AG10803 (cell line): Measurements from ENCODE around the gene DPP6.

Experiments
- DNase-seq: peaks from one replicate; pipeline ENCODE4 v3.0.0; 2010; ENCODE audit warnings: low read depth
- H3K4me3 ChIP-seq: 2 replicates; pipeline ENCODE4 v1.5.1; 2011; ENCODE audit warnings: mild to moderate bottlenecking, low read length, control low read depth
- CTCF ChIP-seq: conservative IDR thresholded peaks from 2 replicates; pipeline ENCODE4 v1.5.1; 2011; ENCODE audit warnings: mild to moderate bottlenecking, low read length, control low read depth, inconsistent platforms

Gene DPP6

GRCh38 chr7:154345093-154345492 is 292.9 kb downstream of the DPP6 start:
- H3K4me3 ChIP-seq: no peak overlapping the region
- no peak for DNase-seq
- TF ChIP-seq CTCF: no peak

GRCh38 chr7:154347700-154348266 is 295.6 kb downstream of the DPP6 start:
- TF ChIP-seq CTCF: no peak
- H3K4me3 ChIP-seq: no peak overlapping the region
- DNase-seq: no peak

- DNase-seq: no peak
- TF ChIP-seq CTCF: no peak
- H3K4me3 ChIP-seq: no peak overlapping the region
Measured at GRCh38 chr7:154350892-154351291, 298.7 kb downstream of the DPP6 start.

DNA sequence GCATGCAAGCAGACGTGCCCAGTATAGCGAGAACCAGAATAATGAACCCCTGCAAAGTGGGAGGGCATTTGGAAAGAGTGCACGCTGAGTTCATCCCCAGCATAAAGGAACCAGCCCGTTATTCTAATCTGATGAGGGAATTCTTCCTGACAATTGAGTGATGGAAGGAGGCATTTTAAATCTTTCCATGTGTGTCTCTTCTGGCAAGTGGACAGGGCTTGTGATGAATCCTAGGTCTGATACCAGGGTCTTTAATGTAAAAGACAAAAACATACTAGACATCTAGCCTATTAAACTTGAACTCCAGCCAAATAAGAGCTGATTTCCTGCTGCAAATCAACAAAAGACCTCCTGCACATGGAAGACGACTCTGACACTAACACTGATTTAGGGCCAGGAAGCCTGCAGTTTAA is 301.2 kb downstream of the DPP6 start:
- TF ChIP-seq CTCF: no peak
- H3K4me3 ChIP-seq: no peak overlapping the region
- DNase-seq: no peak

DNA sequence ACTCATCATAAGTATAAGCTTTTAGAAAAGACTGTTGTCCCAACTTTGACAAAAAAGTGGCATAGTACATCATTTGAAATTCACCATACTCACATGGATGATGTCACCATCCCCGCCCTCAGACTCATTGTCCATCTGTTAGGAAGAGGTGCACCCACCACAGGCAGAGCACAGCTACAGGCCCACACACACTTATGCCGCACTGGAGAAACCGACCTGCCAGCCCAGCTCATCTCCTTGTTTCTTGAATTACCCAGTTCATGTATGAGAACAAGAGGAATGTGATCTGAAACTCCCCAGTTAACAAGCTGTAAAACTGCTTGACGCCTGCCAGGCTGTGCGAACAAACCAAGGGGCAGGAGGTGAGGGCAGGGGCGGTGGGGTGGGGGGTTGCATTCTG is 312.0 kb downstream of the DPP6 start:
- DNase-seq: no peak
- no peak overlapping the region for H3K4me3 ChIP-seq
- TF ChIP-seq CTCF: no peak

DNA sequence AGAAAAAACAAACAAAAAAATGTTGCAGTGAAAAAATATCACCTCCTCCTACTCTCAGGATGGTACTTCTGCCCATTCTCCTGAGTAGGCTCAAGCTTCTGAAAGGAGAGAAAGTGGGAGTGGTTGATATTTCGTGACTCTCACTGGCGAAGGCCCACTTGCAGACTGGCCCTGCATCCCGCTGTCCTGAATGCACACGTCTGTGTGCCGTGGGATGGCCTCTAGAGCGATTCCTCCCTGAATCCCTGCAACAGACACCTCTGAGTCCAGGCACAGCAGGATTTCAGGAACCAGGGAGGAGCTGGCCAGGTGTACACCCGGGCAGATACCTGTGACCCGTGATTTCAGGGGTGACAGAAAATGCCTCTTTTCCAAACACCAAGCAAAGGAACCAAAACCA is 319.2 kb downstream of the DPP6 start:
- H3K4me3 ChIP-seq: no peak overlapping the region
- DNase-seq: no peak
- no peak for TF ChIP-seq CTCF

DNA sequence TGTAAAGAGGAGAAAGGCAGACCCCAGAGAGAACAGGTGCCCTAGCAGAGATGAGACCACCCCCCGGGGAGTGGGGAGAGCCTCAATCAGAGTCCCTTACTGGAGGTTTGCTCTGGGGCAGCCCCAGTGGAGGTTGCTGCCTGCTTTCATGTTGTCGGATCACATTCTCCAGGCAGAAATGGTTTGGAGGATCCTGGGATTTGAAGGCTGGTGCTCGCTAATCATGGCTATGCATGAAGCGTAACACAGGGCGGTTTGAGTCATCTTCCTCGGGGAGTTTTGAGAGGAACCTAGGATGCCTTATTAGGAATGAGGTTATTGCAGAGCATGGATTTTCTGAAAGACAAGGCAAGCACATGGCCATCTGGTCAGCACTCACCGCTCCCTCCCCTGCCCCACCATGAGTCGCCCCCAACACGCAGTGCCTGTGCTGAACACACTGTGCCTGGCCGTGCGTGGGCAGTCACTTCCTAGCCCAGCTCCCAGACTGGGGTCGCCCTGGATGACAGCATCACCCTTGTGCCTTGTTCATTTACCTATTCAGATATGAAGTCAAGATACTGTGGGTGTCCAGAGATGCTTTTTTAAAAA is 319.9 kb downstream of the DPP6 start:
- no peak for TF ChIP-seq CTCF
- no peak overlapping the region for H3K4me3 ChIP-seq
- DNase-seq: no peak
